HG02588 (cell line): ENCODE data around the gene DAB2IP.

ENCODE experiments used
- ATAC-seq: cut with Tn5 transposase; IDR thresholded peaks from one replicate; pipeline ENCODE4 v1.9.1; 2021; ENCODE audit warnings: mild to moderate bottlenecking, moderate library complexity; ENCODE audit not compliant: unreplicated experiment

Gene DAB2IP

GRCh38 chr9:121625590-121625989 is 25.8 kb upstream of the DAB2IP start:
- ATAC-seq: no peak

GRCh38 chr9:121626012-121626411 is 25.4 kb upstream of the DAB2IP start:
- ATAC-seq: no peak

- ATAC-seq: no peak
Observed at GRCh38 chr9:121627427-121627826, 24.0 kb upstream of the DAB2IP start.

- ATAC-seq: no peak
Observed at GRCh38 chr9:121628401-121628800, 23.0 kb upstream of the DAB2IP start.

- no peak for ATAC-seq
Observed at GRCh38 chr9:121631115-121631514, 20.3 kb upstream of the DAB2IP start.

GRCh38 chr9:121631978-121632418 is 19.4 kb upstream of the DAB2IP start:
- no peak for ATAC-seq

- ATAC-seq: no peak
Observed at GRCh38 chr9:121633119-121633714, 18.2 kb upstream of the DAB2IP start.

- no peak for ATAC-seq
Observed at GRCh38 chr9:121633736-121634135, 17.7 kb upstream of the DAB2IP start.

- ATAC-seq: no peak
Observed at GRCh38 chr9:121634329-121635261, 16.8 kb upstream of the DAB2IP start.

- ATAC-seq: no peak
Observed at GRCh38 chr9:121635300-121635876, 16.0 kb upstream of the DAB2IP start.

GRCh38 chr9:121636341-121636865 is 15.0 kb upstream of the DAB2IP start:
- ATAC-seq: no peak

- no peak for ATAC-seq
Observed at GRCh38 chr9:121636978-121637712, 14.3 kb upstream of the DAB2IP start.

GRCh38 chr9:121637713-121638220 is 13.7 kb upstream of the DAB2IP start:
- no peak for ATAC-seq

GRCh38 chr9:121638399-121638798 is 13.0 kb upstream of the DAB2IP start:
- ATAC-seq: no peak

GRCh38 chr9:121638901-121639592 is 12.4 kb upstream of the DAB2IP start:
- no peak for ATAC-seq

GRCh38 chr9:121639619-121640018 is 11.8 kb upstream of the DAB2IP start:
- ATAC-seq: no peak

- no peak for ATAC-seq
Observed at GRCh38 chr9:121640076-121640475, 11.4 kb upstream of the DAB2IP start.

GRCh38 chr9:121640491-121641223 is 10.8 kb upstream of the DAB2IP start:
- ATAC-seq: no peak

- ATAC-seq: no peak
Observed at GRCh38 chr9:121641224-121641611, 10.2 kb upstream of the DAB2IP start.
